ENCODE results near the gene JSRP1.

Gene JSRP1

DNA sequence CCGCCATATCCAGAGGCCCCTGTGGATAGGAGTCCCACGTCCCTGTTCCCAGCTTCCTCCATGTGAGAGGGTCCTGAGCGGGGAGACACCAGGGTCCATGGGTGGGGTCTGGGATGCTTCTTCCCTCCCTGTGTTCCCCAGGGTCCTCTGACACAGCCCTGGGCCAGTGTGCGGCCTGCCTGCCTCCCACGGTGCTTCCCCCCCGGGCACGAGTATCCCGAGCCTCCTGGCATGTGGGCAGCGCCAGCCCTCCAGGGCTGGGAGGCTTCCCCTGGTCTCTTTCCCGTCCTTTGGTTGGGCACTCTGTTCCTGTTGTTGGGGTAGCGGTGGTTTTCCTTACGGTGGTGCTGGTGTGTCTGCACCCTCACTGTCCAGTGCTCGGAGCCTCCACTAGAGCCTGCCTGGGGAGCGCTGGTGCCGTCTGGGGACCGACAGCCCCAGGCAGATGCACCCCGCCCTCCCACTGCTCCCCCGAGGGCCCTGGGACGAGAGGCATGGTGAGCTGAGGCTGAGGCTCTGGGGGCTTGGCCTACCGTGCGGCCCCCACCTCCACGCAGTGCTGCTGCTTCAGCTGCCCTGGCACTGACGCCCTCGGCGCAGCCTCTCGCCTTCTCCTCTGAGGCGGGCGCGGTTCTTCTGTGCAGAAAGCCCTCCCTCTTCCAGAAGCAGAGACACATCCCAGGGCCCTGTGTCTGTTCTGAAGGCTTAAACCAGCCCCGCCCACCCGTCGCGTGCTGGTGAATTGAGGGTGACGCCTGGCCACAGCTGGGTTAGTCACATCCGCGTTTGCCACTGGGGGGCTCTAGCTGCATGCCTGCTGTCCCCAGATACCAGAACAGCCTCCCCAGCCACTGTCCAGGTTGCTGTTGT, 48.0 kb downstream of the JSRP1 start:
- TF ChIP-seq, protein P1, sequence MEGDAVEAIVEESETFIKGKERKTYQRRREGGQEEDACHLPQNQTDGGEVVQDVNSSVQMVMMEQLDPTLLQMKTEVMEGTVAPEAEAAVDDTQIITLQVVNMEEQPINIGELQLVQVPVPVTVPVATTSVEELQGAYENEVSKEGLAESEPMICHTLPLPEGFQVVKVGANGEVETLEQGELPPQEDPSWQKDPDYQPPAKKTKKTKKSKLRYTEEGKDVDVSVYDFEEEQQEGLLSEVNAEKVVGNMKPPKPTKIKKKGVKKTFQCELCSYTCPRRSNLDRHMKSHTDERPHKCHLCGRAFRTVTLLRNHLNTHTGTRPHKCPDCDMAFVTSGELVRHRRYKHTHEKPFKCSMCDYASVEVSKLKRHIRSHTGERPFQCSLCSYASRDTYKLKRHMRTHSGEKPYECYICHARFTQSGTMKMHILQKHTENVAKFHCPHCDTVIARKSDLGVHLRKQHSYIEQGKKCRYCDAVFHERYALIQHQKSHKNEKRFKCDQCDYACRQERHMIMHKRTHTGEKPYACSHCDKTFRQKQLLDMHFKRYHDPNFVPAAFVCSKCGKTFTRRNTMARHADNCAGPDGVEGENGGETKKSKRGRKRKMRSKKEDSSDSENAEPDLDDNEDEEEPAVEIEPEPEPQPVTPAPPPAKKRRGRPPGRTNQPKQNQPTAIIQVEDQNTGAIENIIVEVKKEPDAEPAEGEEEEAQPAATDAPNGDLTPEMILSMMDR (IDR thresholded peaks at IDR 0.05; ENCODE audit: low read depth, low read length): peak; percentile 17
- no peak overlapping the region for H3K4me3 ChIP-seq (ENCODE audit: low read depth, low read length)
- peak; percentile 50 for DNase-seq (ENCODE audit: low read depth, low spot score)
- in situ Hi-C loops (cut with HindIII; ENCODE audit: low sequenced_read_pairs): no loop called here

DNA sequence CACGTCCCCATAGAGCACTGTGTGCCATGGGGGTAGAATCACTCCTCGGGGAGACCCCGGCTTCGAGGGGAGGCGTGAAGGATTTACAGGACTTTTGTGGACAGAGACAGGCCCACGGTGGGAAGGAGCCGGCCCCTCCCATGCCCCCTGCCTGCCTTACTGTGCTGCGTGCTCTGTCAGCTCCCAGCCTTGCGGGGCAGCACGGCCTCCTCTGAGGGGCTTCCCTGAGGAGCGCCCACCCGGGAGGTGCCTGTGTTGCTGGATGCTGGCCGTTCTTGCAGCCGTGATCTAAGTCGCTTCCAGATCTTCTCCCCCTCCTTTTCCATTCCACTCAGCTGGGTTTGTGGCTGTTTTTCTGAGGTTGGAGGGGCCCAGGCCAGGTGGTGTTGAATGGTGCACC, 49.2 kb downstream of the JSRP1 start:
- H3K4me3 ChIP-seq (ENCODE audit: low read depth, low read length): no peak overlapping the region
- TF ChIP-seq, protein P1 (IDR thresholded peaks at IDR 0.05; ENCODE audit: low read depth, low read length): no peak
- in situ Hi-C loops (cut with HindIII; ENCODE audit: low sequenced_read_pairs): no loop called here
- DNase-seq (ENCODE audit: low read depth, low spot score): no peak

DNA sequence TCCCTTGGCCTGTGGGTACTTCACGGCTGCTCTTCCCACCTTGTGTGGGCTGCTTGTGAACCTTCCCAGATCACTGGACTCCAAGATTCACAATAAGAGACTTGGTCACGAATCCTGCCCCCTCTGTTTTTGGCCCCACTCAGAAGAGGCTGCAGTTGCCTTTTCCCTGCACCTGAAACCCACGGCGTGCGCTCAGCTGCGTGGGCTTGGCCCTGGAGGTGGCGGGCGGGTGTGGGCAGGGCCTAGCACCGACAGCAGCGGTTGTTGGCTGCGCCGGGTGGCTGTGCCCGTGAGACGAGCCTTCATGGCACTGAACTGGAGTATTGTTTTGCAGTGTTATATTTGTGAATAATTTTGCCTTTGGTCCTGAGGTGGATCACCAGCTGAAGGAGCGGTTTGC, 53.9 kb downstream of the JSRP1 start:
- in situ Hi-C loops (cut with HindIII; ENCODE audit: low sequenced_read_pairs): no loop called here
- DNase-seq (ENCODE audit: low read depth, low spot score): no peak
- no peak overlapping the region for H3K4me3 ChIP-seq (ENCODE audit: low read depth, low read length)
- TF ChIP-seq, protein P1 (IDR thresholded peaks at IDR 0.05; ENCODE audit: low read depth, low read length): no peak

Measured in astrocyte of the spinal cord (primary cell).